Suprapubic skin (tissue), 4 donors: ENCODE results near the gene AP4E1. TPM values are rescaled to one million over a fixed set of nuclear protein-coding genes. Genes with fewer than 3 reads are reported as not detected.
"Not testable (repeated sequence)": the region's sequence is repeated elsewhere in the genome, so short reads cannot be mapped to it uniquely, and the experiment has no call there.

Experiments
- DNase-seq, 2 donors: peaks; one replicate each; pipeline ENCODE4 v3.0.0-alpha.2; 2019; ENCODE audit warnings: low spot score in 2 of 2
- H3K27ac ChIP-seq: fragments of 200-600 bp; sonication (generic); one replicate; pipeline ENCODE4 v1.5.1; 2019
- H3K27me3 ChIP-seq: fragments of 200-600 bp; sonication (generic); one replicate; pipeline ENCODE4 v1.5.1; 2019
- H3K36me3 ChIP-seq: fragments of 200-600 bp; sonication (generic); one replicate; pipeline ENCODE4 v1.5.1; 2019
- H3K4me1 ChIP-seq: fragments of 200-600 bp; sonication (generic); one replicate; pipeline ENCODE4 v1.5.1; 2019
- H3K4me3 ChIP-seq: fragments of 200-600 bp; sonication (generic); one replicate; pipeline ENCODE4 v1.5.1; 2019; ENCODE audit warnings: mild to moderate bottlenecking
- H3K9me3 ChIP-seq: fragments of 200-600 bp; sonication (generic); one replicate; pipeline ENCODE4 v1.5.1; 2019
- EP300 ChIP-seq: sonication (generic); formaldehyde crosslinking; IDR thresholded peaks from one replicate; pipeline ENCODE4 v1.6.1; 2017; ENCODE audit warnings: antibody characterized with exemption
- POLR2A ChIP-seq, 2 donors: fragments of 450-650 bp; IDR thresholded peaks; one replicate each; pipeline ENCODE4 v1.6.1; 2017; ENCODE audit warnings: antibody characterized with exemption in 2 of 2, mild to moderate bottlenecking in 2 of 2, moderate library complexity in 2 of 2
- POLR2AphosphoS5 ChIP-seq, 3 donors: sonication (generic); formaldehyde crosslinking; IDR thresholded peaks; one replicate each; pipeline ENCODE4 v1.6.1; 2017; ENCODE audit warnings: antibody characterized with exemption in 3 of 3
- WGBS: methylation state at CpG from one replicate; pipeline ENCODE4 v1.1.5; 2018; 5-methylcytosine and 5-hydroxymethylcytosine counted together
- total RNA-seq, 4 donors: library from RNA; depleted of rRNA; stranded (reverse); fragments of >200 nt; gene quantifications; one replicate each; pipeline ENCODE4 v1.1.0, GENCODE V29; 2016
- TF ChIP-seq, protein P1 (sequence below), 2 donors: fragments of 200-600 bp in 1 of 2; fragments of 450-650 bp in 1 of 2; sonication (generic) in 1 of 2; IDR thresholded peaks; one replicate each; pipeline ENCODE4 v1.5.1; 2016 to 2019; ENCODE audit warnings: antibody characterized with exemption in 2 of 2, mild to moderate bottlenecking in 1 of 2, moderate library complexity in 1 of 2

The AP4E1 gene
- total RNA-seq, 4 donors from 2014 or later: 12.7 to 18.7 (median 13.0) TPM

DNA sequence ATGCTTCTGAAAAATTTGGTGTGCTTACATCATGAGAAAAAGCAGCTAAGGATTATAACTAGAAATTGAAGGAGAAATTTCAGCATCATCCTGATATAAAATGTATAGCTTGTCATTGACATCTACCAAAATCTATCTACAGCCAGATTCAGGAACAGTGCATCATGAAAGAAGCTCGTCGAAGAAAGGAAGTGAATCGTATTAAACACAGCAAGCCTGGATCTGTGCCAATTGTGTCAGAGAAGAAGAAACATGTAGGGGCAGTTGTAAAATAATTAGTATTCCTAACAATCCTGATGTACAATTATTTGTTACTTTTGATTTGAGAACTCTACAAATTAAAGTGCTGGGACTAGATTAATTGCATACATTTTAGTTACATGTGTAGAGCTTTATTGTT, 37.2 kb downstream of the AP4E1 start:
- Histone ChIP-seq H3K4me3 (no peak overlapping the region), H3K27ac (no peak overlapping the region), H3K9me3 (no peaks in the 10 kb centered on the region), H3K27me3 (no peaks in the 10 kb centered on the region), H3K4me1 (no peaks in the 10 kb centered on the region), H3K36me3 (peaks cover 45% of the 10 kb centered on the region)
- WGBS: 35% methylated on average over 3 of the region's 3 CpGs
- no peak for TF ChIP-seq POLR2AphosphoS5 (IDR thresholded peaks at IDR 0.05)
- TF ChIP-seq EP300: no peak
- no peak for TF ChIP-seq POLR2A (IDR thresholded peaks at IDR 0.05)
- TF ChIP-seq, protein P1, sequence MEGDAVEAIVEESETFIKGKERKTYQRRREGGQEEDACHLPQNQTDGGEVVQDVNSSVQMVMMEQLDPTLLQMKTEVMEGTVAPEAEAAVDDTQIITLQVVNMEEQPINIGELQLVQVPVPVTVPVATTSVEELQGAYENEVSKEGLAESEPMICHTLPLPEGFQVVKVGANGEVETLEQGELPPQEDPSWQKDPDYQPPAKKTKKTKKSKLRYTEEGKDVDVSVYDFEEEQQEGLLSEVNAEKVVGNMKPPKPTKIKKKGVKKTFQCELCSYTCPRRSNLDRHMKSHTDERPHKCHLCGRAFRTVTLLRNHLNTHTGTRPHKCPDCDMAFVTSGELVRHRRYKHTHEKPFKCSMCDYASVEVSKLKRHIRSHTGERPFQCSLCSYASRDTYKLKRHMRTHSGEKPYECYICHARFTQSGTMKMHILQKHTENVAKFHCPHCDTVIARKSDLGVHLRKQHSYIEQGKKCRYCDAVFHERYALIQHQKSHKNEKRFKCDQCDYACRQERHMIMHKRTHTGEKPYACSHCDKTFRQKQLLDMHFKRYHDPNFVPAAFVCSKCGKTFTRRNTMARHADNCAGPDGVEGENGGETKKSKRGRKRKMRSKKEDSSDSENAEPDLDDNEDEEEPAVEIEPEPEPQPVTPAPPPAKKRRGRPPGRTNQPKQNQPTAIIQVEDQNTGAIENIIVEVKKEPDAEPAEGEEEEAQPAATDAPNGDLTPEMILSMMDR (IDR thresholded peaks at IDR 0.05): no peak
- DNase-seq: no peak

DNA sequence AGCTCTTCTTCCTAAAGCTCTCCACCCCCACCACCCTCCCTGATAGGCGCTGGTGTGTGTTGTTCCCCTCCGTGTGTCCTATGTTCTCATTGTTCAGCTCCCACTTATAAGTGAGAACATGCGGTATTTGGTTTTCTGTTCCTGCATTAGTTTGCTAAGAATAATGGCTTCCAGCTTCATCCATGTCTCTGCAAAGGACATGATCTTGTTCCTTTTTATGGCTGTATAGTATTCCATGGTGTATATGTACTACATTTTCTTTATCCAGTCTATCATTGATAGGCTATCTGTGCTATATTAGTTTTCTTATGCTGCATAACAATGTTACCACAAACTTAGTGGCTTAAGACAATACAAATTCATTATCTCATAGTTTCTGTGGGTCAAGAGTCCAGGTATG, 42.3 kb downstream of the AP4E1 start:
- H3K4me3 ChIP-seq, DNase-seq, H3K27me3 ChIP-seq, H3K9me3 ChIP-seq, H3K4me1 ChIP-seq, H3K27ac ChIP-seq: not testable (repeated sequence)
- 98% methylated on average over 3 of the region's 3 CpGs for WGBS
- peaks cover 57% of the 10 kb centered on the region for H3K36me3 ChIP-seq

DNA sequence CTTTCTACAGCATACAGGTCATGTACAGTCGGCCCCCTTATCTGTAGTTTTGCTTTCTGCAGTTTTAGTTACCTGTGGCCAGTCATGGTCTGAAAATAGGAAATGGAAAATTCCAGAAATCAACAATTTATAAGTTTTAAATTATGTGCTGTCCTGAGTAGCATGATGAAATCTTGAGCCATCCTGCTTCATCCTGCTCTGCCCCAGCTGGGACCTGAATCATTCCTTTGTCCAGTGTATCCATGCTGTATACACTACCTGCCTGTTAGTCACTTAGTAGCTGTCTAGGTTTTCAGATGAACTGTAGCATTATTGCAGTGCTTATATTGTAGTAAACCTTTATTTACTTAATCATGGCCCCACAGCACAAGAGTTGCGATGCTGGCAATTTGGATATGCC, 44.8 kb downstream of the AP4E1 start:
- TF ChIP-seq POLR2AphosphoS5 (IDR thresholded peaks at IDR 0.05) (no peak), EP300 (no peak), POLR2A (IDR thresholded peaks at IDR 0.05) (no peak)
- TF ChIP-seq, protein P1 (IDR thresholded peaks at IDR 0.05): no peak
- no peaks in the 10 kb centered on the region for H3K9me3 ChIP-seq
- WGBS: 94% methylated on average over 2 of the region's 2 CpGs
- no peaks in the 10 kb centered on the region for H3K4me1 ChIP-seq
- no peaks in the 10 kb centered on the region for H3K27me3 ChIP-seq
- H3K36me3 ChIP-seq: peaks cover 80% of the 10 kb centered on the region
- no peak for DNase-seq
- H3K27ac ChIP-seq: no peak overlapping the region
- no peak overlapping the region for H3K4me3 ChIP-seq

DNA sequence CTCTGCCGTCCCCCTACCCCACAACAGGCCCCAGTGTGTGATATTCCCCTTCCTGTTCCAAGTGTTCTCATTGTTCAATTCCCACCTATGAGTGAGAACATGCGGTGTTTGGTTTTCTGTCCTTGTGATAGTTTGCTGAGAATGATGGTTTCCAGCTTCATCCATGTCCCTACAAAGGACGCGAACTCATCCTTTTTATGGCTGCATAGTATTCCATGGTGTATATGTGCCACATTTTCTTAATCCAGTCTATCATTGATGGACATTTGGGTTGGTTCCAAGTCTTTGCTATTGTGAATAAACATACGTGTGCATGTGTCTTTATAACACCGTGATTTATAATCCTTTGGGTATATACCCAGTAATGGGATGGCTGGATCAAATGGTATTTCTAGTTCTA, 46.4 kb downstream of the AP4E1 start:
- not testable (repeated sequence) for H3K4me3 ChIP-seq, H3K27me3 ChIP-seq, H3K9me3 ChIP-seq, H3K4me1 ChIP-seq, DNase-seq, H3K27ac ChIP-seq
- 93% methylated on average over 6 of the region's 6 CpGs for WGBS
- H3K36me3 ChIP-seq: peaks cover 85% of the 10 kb centered on the region

DNA sequence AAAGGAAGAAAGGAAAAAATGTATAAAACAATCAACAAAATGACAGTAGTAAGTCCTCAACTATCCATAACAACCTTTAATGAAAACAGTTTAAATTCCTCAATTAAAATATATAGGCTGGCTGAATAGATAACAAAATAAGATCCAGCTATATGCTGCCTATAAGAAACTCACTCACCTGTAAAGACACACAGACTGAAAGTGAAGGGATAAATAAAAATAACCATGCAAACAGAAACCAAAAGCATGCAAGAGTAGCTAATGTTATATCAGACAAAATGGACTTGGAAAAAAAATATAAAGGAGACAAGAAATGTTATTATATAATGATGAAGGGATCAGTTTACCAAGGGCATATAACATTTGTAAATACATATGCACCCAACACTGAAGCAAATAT, 51.2 kb downstream of the AP4E1 start:
- peaks cover 18% of the 10 kb centered on the region for H3K9me3 ChIP-seq
- H3K4me1 ChIP-seq: no peaks in the 10 kb centered on the region
- no peak for TF ChIP-seq EP300
- TF ChIP-seq POLR2AphosphoS5 (IDR thresholded peaks at IDR 0.05): no peak
- no peak for TF ChIP-seq POLR2A (IDR thresholded peaks at IDR 0.05)
- TF ChIP-seq, protein P1 (IDR thresholded peaks at IDR 0.05): no peak
- H3K27ac ChIP-seq: no peak overlapping the region
- no peaks in the 10 kb centered on the region for H3K27me3 ChIP-seq
- H3K4me3 ChIP-seq: no peak overlapping the region
- no peak for DNase-seq
- peaks cover 65% of the 10 kb centered on the region for H3K36me3 ChIP-seq

DNA sequence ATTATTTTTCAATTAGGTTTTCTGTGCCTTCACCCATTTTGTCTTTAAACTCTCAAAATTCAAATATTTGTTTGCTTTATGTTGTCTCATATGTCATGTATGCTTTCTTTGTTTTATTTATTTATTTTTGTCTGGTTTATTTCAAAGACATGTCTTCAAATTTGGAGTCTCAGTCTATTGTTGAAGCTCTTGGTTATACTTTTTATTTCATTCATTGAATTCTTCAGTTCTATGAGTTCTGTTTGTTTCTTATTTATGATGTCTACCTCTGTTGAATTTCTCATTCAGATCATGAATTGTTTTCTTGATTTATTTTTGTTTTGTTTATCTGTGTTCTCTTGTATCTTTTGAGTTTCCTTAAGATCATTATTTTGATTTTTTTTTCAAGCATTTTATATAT, 55.6 kb downstream of the AP4E1 start:
- no peak overlapping the region for H3K27ac ChIP-seq
- TF ChIP-seq, protein P1 (IDR thresholded peaks at IDR 0.05): no peak
- no peak for TF ChIP-seq POLR2AphosphoS5 (IDR thresholded peaks at IDR 0.05)
- TF ChIP-seq EP300: no peak
- TF ChIP-seq POLR2A (IDR thresholded peaks at IDR 0.05): no peak
- H3K36me3 ChIP-seq: peaks cover 38% of the 10 kb centered on the region
- no peak for DNase-seq
- H3K9me3 ChIP-seq: peaks cover 20% of the 10 kb centered on the region
- no peaks in the 10 kb centered on the region for H3K4me1 ChIP-seq
- no peaks in the 10 kb centered on the region for H3K27me3 ChIP-seq
- no peak overlapping the region for H3K4me3 ChIP-seq
